ENCODE data around the gene GARIN3. TPM values are rescaled to one million over a fixed set of nuclear protein-coding genes. Genes with fewer than 3 reads are reported as not detected.
A peak's percentile ranks its signal among the peaks of the same experiment; 100 is the strongest.

GARIN3 gene
- not detected in 2 replicates for total RNA-seq

DNA sequence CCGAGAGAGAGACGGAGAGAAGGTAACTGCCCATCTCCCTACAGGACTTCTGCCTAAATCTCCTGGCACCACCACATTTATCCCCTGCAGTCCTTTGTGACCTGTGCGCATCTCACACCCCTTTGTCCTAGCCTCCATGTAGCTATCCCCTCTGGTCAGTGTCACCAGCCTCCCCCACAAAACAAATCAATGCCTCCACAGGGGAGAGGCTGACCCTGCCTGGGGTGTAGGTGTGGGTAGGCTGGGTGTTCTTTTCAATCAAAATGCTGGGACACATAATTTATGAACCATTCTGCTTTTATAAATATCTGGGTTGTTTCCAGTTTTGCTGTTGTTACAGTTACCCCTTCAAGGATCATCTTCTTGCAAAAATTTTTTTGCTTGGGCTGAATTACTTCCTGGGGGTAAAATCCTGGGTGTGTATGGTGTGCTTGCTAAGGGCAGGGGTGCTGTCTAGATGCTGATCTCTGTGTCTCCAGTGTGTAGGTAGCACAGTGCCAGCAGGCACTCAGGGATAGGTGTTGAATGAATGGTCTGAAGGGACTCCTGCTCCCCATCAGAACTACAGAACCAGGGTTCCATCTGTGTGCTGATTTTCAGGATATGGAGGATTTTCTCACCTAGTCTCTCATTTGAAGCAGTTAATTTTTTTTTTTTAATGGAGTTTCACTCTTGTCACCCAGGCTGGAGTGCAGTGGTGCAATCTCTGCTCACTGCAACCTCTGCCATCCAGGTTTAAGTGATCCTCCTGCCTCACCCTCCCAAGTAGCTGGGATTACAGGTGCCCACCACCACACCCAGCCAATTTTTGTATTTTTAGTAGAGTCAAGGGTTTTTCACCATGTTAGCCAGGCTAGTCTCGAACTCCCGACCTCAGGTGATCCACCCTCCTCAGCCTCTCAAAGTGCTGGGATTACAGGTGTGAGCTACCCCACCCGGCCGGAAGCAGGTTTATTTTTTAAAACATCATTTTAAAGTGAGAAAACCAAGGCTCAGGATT is at the start of gene GARIN3:
GARIN3 (minus strand) TSS at position 51 of the 1,000 bp plus-strand sequence. CDS start 96 bp downstream, outside the sequence.
- Mint-ChIP-seq H3K27ac (no peak within 1 kb of the TSS), H3K4me3 (no peak within 1 kb of the TSS), H3K4me1 (peaks cover 10% of the 10 kb centered on the region), H3K27me3 (no peaks in the 10 kb centered on the region), H3K9me3 (peaks cover 12% of the 10 kb centered on the region), H3K36me3 (ENCODE audit: low read depth) (no peaks in the 10 kb centered on the region)
- intact Hi-C loops (cut with micrococcal nuclease), result no loop called here
- no peak for ATAC-seq (ENCODE audit: low read depth)
- ChIA-PET POLR2A (interaction anchor here (0.6 kb wide), 1 partner anchor 12 kb away, joined by 3 read pairs; no protein-coding TSS in a partner anchor), CTCF (interaction anchor here (0.7 to 1.6 kb wide), 2 partner anchors 19 to 87 kb away, joined by 3 to 4 read pairs; no protein-coding TSS in a partner anchor)
- DNase-seq, result no peak
- TF ChIP-seq, protein P1, sequence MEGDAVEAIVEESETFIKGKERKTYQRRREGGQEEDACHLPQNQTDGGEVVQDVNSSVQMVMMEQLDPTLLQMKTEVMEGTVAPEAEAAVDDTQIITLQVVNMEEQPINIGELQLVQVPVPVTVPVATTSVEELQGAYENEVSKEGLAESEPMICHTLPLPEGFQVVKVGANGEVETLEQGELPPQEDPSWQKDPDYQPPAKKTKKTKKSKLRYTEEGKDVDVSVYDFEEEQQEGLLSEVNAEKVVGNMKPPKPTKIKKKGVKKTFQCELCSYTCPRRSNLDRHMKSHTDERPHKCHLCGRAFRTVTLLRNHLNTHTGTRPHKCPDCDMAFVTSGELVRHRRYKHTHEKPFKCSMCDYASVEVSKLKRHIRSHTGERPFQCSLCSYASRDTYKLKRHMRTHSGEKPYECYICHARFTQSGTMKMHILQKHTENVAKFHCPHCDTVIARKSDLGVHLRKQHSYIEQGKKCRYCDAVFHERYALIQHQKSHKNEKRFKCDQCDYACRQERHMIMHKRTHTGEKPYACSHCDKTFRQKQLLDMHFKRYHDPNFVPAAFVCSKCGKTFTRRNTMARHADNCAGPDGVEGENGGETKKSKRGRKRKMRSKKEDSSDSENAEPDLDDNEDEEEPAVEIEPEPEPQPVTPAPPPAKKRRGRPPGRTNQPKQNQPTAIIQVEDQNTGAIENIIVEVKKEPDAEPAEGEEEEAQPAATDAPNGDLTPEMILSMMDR (IDR thresholded peaks at IDR 0.05), result no peak

DNA sequence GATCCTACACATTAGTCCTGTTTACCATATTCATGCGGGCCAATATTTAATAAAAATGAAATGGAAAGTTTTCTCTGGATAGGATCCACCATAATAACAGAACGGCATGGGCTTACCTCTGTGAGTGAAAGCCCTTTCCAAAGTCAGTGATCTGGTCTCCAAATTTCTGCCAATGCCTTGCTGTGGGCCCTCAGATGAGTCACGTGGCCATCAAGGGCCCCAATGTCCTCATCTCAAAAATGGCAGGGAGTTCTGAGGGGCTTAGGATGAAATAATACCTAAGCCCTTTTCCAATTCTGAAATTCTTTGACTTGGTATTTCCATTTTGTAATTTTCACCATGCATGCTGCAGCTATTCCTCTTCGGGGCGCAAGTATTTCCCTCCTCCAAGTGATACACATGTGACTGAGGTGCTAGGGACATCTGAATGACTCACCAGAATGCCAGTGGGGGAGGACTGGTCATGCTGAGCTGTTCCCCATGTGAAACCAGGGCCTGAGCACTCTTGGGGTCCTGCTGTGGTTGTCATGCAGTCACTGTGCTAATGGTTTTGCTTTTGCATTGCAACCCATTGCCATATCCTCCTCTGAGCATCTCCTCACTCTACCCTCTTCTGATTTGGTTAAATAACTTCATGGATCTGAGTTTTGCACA is 49.6 kb upstream of the GARIN3 start:
- no peaks in the 10 kb centered on the region for H3K27me3 Mint-ChIP-seq
- peaks cover 50% of the 10 kb centered on the region for H3K4me1 Mint-ChIP-seq
- intact Hi-C loops (cut with micrococcal nuclease), result loop anchor here (1.0 to 5.0 kb wide), 5 partner anchors 10 to 66 kb away; no protein-coding TSS in a partner anchor
- no peaks in the 10 kb centered on the region for H3K36me3 Mint-ChIP-seq (ENCODE audit: low read depth)
- TF ChIP-seq, protein P1 (IDR thresholded peaks at IDR 0.05), result no peak
- ATAC-seq (ENCODE audit: low read depth) (peak; percentile 9), DNase-seq (no peak)
- ChIA-PET CTCF (interaction anchor here (3.5 kb wide), 1 partner anchor 38 kb away, joined by 13 read pairs; no protein-coding TSS in a partner anchor), POLR2A (interaction anchor here (1.8 kb wide), 1 partner anchor 73 kb away, joined by 5 read pairs; the partner anchor contains the start of gene MED7)
- H3K27ac Mint-ChIP-seq, result peak overlapping the region; percentile 85
- peak overlapping the region; percentile 73 for H3K4me3 Mint-ChIP-seq
- H3K9me3 Mint-ChIP-seq, result no peaks in the 10 kb centered on the region

DNA sequence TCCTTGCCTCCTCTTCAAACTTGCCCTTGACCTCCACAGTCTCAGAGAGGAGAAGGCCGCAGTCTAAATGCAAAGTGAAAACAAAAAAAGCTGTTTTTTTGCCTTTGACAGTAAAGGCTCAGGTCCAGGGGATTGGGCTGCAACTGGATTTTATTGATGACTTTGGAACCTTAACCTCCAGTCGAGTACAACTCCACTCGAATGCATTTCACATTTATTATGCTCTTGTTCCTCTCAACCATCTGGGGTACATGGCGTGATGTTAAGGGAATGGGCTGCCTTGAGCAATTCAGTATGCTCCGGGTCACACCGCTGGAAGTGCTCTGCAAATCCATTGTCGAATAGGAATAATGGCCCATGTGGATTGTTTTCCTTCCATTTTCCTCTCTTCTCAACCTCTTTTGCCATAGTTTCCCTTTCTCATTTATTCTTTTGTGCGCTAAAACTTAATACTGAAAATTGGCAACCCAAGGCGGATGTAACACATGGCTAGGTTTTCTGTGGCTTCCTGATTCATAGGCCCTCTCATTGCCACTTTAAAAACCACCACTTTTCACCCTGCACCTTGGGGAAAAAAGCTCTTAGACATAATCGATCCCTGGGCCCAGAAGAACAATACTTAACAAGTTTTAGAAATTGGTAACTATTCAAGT is 48.9 kb upstream of the GARIN3 start:
- Mint-ChIP-seq H3K27ac (peak overlapping the region; percentile 85), H3K27me3 (no peaks in the 10 kb centered on the region), H3K4me1 (peaks cover 50% of the 10 kb centered on the region), H3K9me3 (no peaks in the 10 kb centered on the region), H3K4me3 (peak overlapping the region; percentile 73), H3K36me3 (ENCODE audit: low read depth) (no peaks in the 10 kb centered on the region)
- DNase-seq, result no peak
- intact Hi-C loops (cut with micrococcal nuclease), result loop anchor here (1.0 to 5.0 kb wide), 4 partner anchors 10 to 66 kb away; no protein-coding TSS in a partner anchor
- ChIA-PET POLR2A (interaction anchor here (1.3 to 1.8 kb wide), 2 partner anchors 72 kb away, joined by 3 to 5 read pairs; partner anchors contain the start of gene MED7), CTCF (interaction anchor here (0.7 to 3.5 kb wide), 2 partner anchors 10 to 38 kb away, joined by 3 to 13 read pairs; no protein-coding TSS in a partner anchor)
- ATAC-seq (ENCODE audit: low read depth), result peak; percentile 76
- TF ChIP-seq, protein P1 (IDR thresholded peaks at IDR 0.05), result no peak

GRCh38 chr5:157214415-157214814 is 48.4 kb upstream of the GARIN3 start:
- CTCF ChIA-PET, result interaction anchor here (0.7 to 3.5 kb wide), 2 partner anchors 9 to 39 kb away, joined by 3 to 13 read pairs; no protein-coding TSS in a partner anchor
- H3K27me3 Mint-ChIP-seq, result no peaks in the 10 kb centered on the region
- H3K9me3 Mint-ChIP-seq, result no peaks in the 10 kb centered on the region
- DNase-seq (no peak), ATAC-seq (ENCODE audit: low read depth) (peak; percentile 75)
- TF ChIP-seq, protein P1 (IDR thresholded peaks at IDR 0.05), result no peak
- peak overlapping the region; percentile 35 for H3K4me3 Mint-ChIP-seq
- intact Hi-C loops (cut with micrococcal nuclease), result no loop called here
- H3K27ac Mint-ChIP-seq, result peak overlapping the region; percentile 85
- POLR2A ChIA-PET, result interaction anchor here (1.3 kb wide), 1 partner anchor 72 kb away, joined by 3 read pairs; the partner anchor contains the start of gene MED7
- H3K4me1 Mint-ChIP-seq, result peaks cover 50% of the 10 kb centered on the region
- no peaks in the 10 kb centered on the region for H3K36me3 Mint-ChIP-seq (ENCODE audit: low read depth)
